Liver (tissue), 3 donors: Measurements from ENCODE around the gene CATSPERE.

Experiments
- EGR1 ChIP-seq, 2 donors: IDR thresholded peaks; 2 replicates each; pipeline ENCODE4 v1.6.1; 2016 to 2018; ENCODE audit warnings: antibody characterized with exemption in 2 of 2, low read depth in 2 of 2
- FOXA1 ChIP-seq: IDR thresholded peaks from 2 replicates; pipeline ENCODE4 v1.6.1; 2016; ENCODE audit warnings: antibody characterized with exemption
- FOXA2 ChIP-seq: IDR thresholded peaks from 2 replicates; pipeline ENCODE4 v1.6.1; 2016; ENCODE audit warnings: antibody characterized with exemption
- HNF4A ChIP-seq, 2 donors: conservative IDR thresholded peaks; 2 replicates each; pipeline ENCODE4 v1.6.1; 2016; ENCODE audit warnings: antibody characterized with exemption in 2 of 2, mild to moderate bottlenecking in 2 of 2
- JUND ChIP-seq, 2 donors: IDR thresholded peaks; 2 replicates each; pipeline ENCODE4 v1.6.1; 2016; ENCODE audit warnings: antibody characterized with exemption in 2 of 2
- RAD21 ChIP-seq, 2 donors: IDR thresholded peaks; 2 replicates each; pipeline ENCODE4 v1.6.1; 2016; ENCODE audit warnings: antibody characterized with exemption in 2 of 2, mild to moderate bottlenecking in 2 of 2
- RXRA ChIP-seq, 2 donors: IDR thresholded peaks; 2 replicates each; pipeline ENCODE4 v1.6.1; 2017 to 2018; ENCODE audit warnings: antibody characterized with exemption in 2 of 2, mild to moderate bottlenecking in 1 of 2
- SP1 ChIP-seq: IDR thresholded peaks from 2 replicates; pipeline ENCODE4 v1.6.1; 2018; ENCODE audit warnings: antibody characterized with exemption, mild to moderate bottlenecking
- TAF1 ChIP-seq: conservative IDR thresholded peaks from 2 replicates; pipeline ENCODE4 v1.6.1; 2016; ENCODE audit warnings: antibody characterized with exemption, mild to moderate bottlenecking
- YY1 ChIP-seq: IDR thresholded peaks from 2 replicates; pipeline ENCODE4 v1.6.1; 2016; ENCODE audit warnings: antibody characterized with exemption, mild to moderate bottlenecking
- TF ChIP-seq, protein P1 (sequence below): fragments of 150-350 bp; IDR thresholded peaks from 2 replicates; pipeline ENCODE4 v1.5.1; 2017; ENCODE audit warnings: improper control_type of control experiment, low read depth, low read length; ENCODE audit not compliant: missing input control
- TF ChIP-seq, protein P2 (sequence below): IDR thresholded peaks from 2 replicates; pipeline ENCODE4 v1.6.1; 2016; ENCODE audit warnings: antibody characterized with exemption, mild to moderate bottlenecking
- TF ChIP-seq, protein P3 (sequence below): IDR thresholded peaks from 2 replicates; pipeline ENCODE4 v1.6.1; 2016; ENCODE audit warnings: antibody characterized with exemption
- TF ChIP-seq, protein P4 (sequence below): IDR thresholded peaks from 2 replicates; pipeline ENCODE4 v1.6.1; 2016; ENCODE audit warnings: antibody characterized with exemption
- donor health status: healthy.
- donor health status: healthy.

DNA sequence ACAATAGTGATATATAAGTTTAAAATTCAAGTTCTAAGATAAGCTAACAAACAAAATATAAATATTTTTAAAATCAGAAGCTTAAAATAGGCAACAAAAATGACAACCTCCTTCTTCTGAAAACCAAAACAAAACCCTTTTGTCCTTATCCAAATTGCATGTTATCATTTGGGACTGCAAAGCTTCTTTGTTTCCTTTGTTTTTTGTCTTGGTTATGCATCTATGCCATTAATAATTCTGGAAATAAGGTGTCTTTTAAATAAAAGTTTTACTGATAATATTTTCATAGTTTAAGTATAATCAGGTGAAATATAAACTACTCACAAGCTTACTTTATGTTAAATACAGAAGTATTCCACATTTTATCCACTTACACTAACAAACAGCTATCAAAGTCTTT is 29.9 kb upstream of the CATSPERE start:
- no peak for TF ChIP-seq RXRA (IDR thresholded peaks at IDR 0.05)
- TF ChIP-seq, protein P1, sequence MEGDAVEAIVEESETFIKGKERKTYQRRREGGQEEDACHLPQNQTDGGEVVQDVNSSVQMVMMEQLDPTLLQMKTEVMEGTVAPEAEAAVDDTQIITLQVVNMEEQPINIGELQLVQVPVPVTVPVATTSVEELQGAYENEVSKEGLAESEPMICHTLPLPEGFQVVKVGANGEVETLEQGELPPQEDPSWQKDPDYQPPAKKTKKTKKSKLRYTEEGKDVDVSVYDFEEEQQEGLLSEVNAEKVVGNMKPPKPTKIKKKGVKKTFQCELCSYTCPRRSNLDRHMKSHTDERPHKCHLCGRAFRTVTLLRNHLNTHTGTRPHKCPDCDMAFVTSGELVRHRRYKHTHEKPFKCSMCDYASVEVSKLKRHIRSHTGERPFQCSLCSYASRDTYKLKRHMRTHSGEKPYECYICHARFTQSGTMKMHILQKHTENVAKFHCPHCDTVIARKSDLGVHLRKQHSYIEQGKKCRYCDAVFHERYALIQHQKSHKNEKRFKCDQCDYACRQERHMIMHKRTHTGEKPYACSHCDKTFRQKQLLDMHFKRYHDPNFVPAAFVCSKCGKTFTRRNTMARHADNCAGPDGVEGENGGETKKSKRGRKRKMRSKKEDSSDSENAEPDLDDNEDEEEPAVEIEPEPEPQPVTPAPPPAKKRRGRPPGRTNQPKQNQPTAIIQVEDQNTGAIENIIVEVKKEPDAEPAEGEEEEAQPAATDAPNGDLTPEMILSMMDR, result no peak
- TF ChIP-seq JUND (IDR thresholded peaks at IDR 0.05), result no peak
- TF ChIP-seq, protein P2, sequence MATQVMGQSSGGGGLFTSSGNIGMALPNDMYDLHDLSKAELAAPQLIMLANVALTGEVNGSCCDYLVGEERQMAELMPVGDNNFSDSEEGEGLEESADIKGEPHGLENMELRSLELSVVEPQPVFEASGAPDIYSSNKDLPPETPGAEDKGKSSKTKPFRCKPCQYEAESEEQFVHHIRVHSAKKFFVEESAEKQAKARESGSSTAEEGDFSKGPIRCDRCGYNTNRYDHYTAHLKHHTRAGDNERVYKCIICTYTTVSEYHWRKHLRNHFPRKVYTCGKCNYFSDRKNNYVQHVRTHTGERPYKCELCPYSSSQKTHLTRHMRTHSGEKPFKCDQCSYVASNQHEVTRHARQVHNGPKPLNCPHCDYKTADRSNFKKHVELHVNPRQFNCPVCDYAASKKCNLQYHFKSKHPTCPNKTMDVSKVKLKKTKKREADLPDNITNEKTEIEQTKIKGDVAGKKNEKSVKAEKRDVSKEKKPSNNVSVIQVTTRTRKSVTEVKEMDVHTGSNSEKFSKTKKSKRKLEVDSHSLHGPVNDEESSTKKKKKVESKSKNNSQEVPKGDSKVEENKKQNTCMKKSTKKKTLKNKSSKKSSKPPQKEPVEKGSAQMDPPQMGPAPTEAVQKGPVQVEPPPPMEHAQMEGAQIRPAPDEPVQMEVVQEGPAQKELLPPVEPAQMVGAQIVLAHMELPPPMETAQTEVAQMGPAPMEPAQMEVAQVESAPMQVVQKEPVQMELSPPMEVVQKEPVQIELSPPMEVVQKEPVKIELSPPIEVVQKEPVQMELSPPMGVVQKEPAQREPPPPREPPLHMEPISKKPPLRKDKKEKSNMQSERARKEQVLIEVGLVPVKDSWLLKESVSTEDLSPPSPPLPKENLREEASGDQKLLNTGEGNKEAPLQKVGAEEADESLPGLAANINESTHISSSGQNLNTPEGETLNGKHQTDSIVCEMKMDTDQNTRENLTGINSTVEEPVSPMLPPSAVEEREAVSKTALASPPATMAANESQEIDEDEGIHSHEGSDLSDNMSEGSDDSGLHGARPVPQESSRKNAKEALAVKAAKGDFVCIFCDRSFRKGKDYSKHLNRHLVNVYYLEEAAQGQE, result no peak
- TF ChIP-seq SP1, result no peak
- TF ChIP-seq YY1, result no peak
- no peak for TF ChIP-seq RAD21 (IDR thresholded peaks at IDR 0.05)
- TF ChIP-seq, protein P3, sequence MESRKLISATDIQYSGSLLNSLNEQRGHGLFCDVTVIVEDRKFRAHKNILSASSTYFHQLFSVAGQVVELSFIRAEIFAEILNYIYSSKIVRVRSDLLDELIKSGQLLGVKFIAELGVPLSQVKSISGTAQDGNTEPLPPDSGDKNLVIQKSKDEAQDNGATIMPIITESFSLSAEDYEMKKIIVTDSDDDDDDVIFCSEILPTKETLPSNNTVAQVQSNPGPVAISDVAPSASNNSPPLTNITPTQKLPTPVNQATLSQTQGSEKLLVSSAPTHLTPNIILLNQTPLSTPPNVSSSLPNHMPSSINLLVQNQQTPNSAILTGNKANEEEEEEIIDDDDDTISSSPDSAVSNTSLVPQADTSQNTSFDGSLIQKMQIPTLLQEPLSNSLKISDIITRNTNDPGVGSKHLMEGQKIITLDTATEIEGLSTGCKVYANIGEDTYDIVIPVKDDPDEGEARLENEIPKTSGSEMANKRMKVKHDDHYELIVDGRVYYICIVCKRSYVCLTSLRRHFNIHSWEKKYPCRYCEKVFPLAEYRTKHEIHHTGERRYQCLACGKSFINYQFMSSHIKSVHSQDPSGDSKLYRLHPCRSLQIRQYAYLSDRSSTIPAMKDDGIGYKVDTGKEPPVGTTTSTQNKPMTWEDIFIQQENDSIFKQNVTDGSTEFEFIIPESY, result no peak
- TF ChIP-seq TAF1, result no peak
- TF ChIP-seq FOXA2, result no peak
- no peak for TF ChIP-seq FOXA1
- TF ChIP-seq, protein P4, sequence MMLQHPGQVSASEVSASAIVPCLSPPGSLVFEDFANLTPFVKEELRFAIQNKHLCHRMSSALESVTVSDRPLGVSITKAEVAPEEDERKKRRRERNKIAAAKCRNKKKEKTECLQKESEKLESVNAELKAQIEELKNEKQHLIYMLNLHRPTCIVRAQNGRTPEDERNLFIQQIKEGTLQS, result no peak
- TF ChIP-seq HNF4A (conservative IDR thresholded peaks at IDR 0.05), result no peak
- no peak for TF ChIP-seq EGR1 (IDR thresholded peaks at IDR 0.05; ENCODE audit: low read depth in 2 of 2)
